GM04504 (cell line): ENCODE data around the gene BORCS5.
"Not testable (repeated sequence)": the region's sequence is repeated elsewhere in the genome, so short reads cannot be mapped to it uniquely, and the experiment has no call there.

ENCODE experiments used
- DNase-seq: peaks from one replicate; pipeline ENCODE4 v3.0.0-alpha.2; 2012; ENCODE audit warnings: low read depth

Gene BORCS5

DNA sequence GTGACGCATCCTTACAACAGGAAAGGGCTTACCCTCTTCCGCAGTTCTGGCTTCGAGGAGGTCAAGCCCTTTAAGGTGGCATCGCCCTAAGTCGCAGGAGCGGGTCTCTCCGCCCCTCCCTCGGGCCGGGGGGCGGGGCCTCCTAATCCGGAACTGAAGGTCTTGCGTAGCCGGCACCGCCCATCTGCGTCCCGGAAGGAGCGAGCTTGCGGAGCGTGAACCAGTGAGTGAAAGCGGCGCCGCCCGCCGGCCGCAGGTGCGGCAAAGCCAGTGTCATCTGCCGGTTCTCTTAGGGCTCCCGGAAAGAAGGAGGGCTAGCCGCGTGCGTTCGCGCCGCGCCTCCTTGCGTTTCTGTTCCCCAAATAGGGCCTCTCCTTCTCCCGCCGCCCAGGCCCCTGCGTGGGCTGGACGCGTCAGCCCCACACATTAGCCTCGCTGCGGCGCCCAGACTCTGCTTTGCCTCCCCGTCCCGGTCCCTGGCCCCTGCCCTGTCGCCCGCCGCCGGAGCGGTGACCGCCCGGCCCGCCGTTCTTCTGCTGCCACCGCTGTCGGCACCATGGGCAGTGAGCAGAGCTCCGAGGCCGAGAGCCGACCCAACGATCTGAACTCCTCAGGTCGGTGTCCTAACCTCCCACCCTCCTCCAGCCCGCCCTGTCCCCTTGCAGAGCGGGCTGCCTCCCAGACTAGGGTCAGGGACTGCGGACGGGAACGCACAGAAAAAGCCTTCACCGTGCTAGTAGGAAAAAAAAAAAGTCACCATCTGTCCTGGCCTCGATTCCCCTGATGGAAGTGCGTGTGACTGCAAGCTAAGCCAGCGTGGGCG lies at the start of gene BORCS5:
BORCS5 (plus strand) TSS at position 183 of the 823 bp plus-strand sequence; CDS start at position 557, 374 bp downstream.
- DNase-seq, result peak; percentile 75

DNA sequence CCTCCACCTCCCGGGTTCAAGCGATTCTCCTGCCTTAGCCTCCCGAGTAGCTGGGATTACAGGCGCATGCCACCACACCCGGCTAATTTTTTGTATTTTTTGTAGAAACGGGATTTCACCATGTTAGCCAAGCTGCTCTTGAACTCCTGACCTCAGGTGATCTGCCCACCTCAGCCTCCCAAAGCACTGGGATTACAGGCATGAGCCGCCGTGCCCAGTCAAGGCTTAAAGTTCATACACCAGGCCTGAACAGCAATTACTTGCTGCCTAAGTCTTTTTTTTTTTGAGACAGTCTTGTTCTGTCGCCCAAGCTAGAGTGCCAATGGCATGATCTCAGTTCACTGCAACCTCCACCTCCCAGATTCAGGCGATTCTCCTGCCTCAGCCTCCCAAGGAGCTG lies 46.2 kb upstream of the BORCS5 start:
- DNase-seq, result not testable (repeated sequence)

DNA sequence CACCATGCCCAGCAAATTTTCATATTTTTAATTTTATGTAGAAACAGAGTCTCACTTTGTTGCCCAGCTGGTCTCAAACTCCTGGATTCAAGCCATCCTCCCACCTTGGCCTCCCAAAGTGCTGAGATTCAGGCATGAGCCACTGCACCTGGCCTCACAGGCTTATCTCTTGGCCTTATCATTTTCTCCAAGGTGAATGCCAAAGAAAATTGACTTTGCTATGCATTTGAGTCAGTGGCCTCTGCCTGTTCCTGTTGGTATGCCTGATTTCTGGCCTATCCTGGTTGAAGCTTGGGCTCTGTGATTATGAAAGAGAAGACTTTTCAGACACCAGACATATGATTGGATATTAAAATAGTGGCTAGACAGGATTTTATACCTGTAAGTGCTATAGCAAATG lies 41.0 kb upstream of the BORCS5 start:
- no peak for DNase-seq

DNA sequence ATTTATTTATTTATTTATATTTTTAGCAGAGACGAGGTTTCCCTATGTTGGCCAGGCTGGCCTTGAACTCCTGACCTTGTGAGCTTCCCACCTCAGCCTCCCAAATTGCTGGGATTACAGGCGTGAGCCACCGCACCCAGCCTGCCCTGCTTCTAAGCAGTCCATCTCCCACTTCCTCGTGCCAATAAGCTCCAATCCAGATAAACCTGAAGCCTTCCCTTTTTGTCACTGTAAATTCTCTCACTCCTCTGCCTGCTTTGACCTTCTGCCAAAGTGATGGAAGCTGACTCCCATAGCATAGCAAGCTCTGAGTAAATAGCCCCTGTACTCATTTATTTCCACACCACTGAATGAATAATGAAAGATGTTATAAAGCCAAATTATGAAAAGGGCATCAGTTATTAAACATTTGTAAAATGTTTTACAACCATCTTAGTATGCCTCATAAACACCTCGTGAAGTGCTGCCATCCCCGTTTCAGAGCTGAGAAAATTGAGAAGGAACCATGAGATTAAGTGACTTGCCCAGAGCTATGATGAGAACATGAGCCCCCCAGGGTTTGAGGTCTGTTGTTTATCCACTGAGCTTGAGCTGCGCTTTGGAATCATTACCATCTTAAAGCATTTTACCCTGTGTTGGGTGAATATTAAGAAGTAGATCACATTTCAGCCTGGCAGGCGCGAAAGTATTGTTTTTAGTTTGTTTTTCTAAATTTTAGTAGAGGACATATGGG lies 37.3 kb upstream of the BORCS5 start:
- DNase-seq, result no peak

DNA sequence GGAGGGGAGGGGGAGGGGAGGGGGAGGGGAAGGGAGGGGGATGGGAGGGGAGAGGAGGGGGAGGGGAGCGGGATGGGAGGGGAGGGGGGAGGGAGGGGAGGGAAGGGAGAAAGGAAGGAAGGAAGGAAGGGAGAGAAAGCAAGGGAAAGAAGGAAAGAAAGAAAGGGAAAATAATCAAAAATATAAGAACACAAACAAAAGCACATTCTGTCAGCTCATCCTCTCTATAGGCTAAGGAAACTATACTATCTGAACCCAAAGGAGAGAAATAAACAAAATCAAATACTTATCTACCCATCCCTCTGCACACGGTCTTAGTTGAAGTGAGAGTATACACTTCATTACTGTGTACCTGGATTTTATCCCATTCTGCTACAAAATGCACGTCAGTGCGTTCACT lies 33.8 kb upstream of the BORCS5 start:
- no peak for DNase-seq

DNA sequence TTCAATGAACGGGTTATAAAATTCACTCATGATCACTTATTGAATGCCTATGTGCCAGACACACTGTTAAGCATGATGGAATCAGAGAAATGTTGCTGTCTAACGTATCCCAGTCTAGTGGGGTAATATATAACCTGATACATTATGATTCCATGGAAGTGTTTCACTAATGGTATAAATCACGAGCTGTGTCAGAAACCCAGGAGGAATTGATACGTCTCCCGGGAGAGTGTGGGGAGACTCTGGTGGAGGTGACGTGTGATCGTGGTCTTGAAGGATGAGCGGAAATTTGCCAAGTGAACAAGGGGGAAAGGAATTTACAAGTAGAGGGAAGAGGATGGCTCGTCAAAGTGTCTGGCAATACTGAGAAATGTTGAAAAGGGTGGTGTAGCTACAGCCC lies 33.3 kb upstream of the BORCS5 start:
- DNase-seq, result no peak

DNA sequence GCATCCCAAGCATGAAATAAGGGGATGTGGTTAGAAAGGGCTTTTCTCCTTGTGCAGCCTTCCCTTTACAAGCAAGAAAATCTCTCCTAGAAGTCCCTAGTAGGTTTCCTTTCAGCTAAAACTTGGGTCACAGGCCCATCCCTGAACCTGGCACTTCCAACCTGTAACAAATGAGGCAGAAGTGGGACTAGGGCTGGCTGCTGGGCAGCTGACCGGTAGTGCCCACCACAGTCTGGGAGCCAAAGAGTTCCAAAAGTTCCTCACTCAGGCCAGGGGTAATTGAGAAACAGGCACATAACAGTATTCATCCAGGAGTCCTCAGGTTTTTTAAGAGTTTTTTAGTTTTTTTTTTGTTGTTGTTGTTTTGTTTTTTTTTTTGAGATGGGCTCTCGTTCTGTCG lies 30.6 kb upstream of the BORCS5 start:
- DNase-seq, result no peak

DNA sequence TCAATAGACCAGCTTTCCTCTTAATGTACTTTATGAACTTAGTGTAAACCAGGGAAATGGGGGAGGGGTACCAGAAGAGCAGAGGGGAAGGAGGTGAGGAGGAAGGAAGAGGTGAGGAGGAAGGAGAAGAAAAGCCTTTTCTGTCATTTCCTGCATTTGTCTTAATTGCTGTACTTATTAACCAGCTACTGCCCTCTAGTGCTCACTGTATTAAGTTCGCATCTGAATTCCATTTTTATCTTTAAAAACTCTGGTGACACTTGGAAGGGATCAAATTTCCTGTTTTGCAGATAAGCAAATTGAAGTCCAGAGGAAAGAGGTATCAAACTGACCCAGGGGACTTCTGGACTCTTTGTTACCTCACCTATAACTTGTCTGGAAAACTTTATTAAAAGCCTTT lies 29.1 kb upstream of the BORCS5 start:
- peak; percentile 29 for DNase-seq

DNA sequence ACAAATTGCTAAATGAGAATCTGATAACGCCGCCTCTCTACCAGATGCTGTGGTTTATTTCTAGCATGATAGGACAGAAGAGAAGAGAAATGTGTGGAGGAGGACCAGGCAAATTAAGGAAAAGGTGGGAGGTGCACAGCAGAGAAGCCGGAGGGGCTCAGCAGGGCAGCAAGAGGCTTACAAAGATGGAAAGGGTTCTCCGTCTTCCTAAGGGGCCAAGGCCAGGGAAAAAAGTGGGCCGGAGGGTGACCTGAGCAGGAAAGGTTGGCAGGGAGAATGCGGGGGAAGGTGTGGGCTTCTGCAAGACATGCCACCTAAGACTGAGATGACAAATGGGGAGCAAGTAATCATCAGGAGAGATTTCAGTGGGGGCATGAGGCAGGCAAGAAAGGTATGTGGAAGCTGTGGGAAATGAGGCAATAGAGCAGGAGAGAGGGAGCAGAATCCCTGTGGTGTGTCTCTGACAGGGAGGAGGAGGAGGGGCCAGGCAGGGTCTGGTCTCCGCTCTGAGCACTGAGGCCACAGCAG lies 25.6 kb upstream of the BORCS5 start:
- no peak for DNase-seq

DNA sequence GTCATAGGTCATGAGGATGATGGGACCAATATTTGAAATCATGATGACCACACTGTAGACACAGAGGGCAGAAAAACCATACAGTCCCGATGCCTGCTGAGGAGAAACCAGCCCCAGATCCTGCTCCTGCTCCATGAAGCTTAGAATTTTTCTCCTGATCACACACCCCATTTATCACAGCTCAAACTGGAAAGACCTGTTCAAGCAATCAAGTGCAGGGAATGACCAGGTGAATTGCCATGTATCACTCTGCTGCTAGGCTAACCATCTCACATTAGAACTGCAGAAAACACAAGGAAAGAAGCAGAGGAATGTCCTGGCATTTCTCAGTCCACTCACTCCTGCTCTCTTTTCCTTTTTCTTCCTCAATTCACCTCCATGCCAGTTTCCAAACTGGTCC lies 25.0 kb upstream of the BORCS5 start:
- DNase-seq, result no peak

DNA sequence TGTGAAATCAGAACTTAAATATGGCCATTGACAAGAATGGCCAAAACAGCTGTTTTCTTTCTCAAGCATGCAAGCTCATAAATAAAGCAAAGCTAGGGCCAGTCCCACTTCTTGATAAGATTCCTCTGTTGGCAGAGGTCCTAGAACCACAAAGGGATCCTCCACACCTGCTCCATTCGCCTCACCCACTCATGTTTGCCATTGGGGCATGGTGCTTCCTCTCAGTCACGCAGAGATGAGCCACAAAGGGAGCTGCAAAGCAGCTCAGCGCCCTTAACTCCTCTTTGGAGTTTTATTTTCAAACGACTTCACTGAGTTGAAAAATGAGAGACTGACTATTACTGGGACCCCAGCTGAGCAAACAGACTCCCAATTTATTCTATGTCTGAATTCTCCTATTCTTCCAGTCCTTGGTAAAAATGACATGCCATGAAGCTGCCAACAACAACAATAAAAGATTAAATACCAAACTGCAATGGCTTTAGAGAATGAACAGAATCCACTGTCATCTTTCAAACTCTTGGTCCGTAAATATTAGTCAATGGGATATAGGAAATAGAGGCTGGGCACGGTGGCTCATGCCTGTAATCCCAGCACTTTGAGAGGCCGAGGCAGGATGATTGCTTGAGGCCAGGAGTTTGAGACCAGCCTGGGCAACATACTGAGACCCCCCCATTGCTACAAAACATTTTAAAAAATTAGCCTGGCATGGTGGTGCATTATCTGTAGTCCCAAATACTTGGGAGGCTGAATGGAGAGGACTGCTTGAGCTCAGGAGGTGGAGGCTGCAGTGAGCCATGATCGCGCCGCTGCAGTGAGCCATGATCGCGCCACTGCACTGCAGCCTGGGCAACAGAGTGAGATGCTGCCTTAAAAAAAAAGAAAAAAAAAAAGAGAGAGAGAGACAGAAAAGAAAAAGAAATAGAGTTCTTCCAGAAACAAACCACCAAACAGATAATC lies 23.2 kb upstream of the BORCS5 start:
- DNase-seq, result no peak

DNA sequence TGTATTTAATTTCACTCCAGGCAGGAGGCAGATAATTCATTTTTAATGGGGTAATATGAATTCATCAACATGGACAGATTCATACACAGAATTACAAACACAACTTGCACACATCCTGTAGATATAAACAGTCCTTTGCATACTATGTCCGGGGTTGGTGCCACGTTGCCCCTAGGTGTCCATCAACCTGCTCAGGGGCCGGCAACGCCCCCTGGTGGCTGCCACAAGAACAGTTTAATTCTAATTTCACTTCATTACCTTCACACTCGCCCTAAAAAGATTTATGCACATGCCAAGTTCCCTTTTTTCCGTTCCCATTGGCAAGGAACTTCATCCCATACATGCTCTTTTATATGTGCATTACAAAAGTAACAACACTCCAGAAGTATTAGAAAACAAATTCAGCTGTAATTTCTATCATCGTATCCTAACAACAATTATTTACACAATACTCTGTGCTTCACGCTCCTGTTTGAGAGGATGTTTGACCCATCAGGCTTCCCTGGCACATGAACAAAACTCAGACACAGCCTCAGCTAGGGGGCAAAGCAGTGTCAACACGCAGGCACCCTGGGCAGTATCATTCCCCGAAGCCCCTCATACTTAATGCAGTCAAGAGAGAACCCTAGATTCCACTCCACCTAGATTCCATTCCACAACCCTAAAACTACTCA lies 22.4 kb upstream of the BORCS5 start:
- no peak for DNase-seq

DNA sequence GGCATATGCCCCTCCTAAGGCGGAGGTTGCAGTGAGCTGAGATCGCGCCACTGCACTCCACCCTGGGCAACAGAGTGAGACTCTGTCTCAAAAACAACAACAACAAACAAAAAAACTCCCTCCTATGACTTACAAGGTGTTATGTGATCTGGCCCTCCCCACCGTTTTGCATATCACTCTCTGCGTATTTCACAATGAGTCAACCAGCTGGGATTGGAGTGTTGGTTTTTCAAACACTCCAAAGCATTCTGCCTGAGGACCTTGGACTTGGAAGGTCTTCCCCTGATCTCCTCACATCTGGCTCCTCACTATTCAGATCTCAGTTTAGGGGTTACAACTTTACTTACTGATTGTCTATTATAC lies 20.8 kb upstream of the BORCS5 start:
- DNase-seq, result no peak

DNA sequence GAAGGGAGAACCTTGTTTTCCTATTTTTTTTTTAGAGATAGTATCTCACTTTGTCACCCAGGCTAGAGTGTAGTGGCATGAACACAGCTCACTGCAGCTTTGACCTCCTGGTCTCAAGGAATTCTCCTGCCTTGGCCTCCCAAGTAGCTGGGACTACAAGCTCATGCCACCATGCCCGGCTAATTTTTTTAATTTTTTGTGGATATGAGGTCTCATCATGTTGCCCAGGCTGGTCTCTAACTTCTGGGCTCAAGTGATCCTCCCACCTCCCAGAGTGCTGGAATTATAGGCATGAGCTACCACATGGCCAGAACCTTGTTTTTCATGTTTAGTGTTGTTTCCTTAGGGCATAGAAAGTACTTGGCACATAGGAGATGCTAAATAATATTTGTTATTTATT lies 20.4 kb upstream of the BORCS5 start:
- DNase-seq, result no peak

DNA sequence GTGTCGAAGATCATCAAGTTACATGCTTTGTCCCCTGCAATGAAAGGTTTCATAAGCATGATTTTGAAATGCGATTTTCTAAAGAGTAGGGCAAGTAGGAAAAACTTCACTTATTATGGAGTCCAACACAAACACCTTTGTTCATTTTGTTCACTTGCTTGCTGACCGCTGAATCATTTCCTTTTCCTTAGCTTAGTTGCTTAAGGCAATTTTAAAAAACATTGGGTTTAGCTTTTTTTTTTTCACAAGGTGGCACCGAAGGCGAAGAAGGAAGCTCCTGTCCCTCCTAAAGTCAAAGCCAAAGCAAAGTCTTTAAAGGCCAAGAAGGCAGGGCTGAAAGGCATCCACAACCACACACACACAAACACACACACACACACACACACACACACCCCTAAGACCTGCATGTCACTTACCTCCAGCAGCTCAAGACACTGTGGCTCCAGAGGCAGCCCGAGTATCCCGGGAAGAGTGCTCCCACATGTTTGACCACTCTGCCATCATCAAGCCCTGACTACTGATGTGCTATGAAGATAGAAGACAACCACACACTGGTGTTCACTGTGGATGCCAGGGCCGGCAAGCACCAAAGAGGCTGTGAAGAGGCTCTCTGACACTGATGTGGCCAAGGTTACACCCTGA lies 18.2 kb upstream of the BORCS5 start:
- DNase-seq, result no peak

DNA sequence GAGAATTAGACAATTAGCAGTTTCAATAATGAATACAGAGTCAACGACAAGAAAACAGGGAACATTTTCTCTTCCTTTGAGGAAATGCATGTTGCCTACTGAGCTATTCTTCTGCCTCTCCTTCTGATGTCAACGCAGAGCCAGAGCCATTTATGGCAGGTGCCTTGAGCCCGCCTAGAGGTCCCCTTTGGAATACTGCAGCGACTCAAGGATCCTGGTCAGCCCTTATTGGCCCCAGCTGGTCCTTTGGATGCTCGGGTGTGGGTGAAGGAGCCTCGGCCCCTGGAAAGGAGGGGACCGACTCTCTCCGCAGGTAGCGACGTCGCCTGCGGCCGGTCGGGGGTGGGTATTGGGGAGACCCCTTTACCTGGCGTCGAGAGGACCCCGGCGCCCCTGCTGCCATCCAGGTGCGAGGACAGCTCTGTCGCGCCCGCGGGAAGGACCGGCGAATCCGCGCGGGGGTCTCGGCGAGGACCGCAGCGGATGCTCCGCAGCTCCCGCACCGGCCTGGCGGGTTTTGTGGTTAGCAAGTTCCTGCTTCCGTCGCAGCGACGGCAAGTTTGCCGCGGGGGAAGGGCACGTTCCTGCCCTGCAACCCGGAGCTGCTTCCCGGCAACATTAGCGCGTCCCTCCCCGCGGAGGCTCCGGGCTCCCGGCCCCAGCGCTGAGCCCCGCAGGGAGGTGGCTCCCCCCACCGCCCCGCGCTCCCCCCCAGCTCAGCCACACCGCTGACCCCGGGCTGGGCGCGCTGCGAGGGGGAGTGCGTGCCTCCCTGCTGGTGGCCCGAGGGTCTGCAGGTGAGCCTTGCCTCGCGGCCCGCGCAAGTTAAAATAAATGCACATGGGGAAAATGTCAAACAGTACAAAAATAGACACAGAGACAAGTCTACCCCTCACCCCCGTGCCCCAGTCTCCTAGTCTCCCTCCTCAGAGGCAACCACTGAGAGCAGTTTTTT lies 6.9 kb upstream of the BORCS5 start, which contains the start of gene MANSC1:
MANSC1 (minus strand) TSS at position 532 of the 955 bp plus-strand sequence. CDS start 6,928 bp downstream, outside the sequence.
- DNase-seq, result no peak

DNA sequence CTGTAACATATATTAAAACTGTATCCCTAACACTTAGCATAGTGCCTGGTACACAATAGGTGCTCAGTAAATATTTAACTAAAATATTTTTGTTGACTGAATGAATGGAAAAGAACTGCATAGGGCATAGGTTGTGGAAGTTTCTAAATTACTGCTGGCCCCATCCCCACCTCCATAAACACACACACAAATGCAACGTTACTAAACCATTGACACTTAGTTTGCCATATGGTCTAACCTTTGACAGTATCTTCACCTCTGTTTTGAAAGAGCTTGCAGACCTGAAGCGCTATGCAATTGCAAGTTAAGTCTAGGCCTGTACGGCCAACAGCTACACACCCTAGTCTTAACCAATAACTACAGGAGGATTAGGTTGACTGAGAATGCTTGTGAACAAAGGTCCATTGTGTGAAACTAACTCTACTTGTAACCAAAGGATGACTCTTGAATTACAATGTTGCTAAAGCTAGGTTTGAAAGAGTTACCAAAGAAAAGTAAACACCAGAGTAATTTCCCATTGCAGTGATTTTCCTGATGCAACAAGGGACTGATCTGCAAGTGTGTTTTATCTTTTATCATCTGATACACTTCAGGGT lies 5.9 kb upstream of the BORCS5 start:
- no peak for DNase-seq

DNA sequence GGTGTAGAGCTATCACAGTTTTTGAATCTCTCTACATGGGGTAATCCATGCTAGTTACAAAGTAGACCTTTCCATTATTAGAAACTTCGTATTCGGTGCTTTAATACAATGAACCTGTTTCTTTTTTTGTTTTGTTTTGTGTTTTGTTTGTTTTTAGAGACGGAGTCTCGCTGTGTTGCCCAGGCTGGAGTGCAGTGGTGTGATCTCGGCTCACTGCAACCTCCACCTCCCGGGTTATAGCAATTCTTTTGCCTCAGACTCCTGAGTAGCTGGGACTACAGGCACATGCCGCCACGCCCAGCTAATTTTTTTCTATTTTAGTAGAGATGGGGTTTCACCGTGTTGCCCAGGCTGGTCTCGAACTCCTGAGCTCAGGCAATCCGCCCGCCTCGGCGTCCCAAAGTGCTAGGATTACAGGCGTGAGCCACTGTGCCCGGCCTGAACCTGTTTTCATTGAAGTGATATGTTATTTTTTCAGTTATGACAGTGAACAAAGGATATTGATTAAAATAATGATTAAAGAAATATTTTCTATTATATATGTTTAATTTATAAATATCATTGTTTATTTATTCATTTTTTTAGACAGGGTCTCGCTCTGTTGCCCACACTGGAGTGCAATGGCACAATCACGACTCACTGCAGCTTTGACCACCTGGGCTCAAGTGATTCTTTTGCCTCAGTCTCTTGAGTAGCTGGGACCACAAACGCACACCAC lies 5.3 kb upstream of the BORCS5 start:
- DNase-seq, result not testable (repeated sequence)

DNA sequence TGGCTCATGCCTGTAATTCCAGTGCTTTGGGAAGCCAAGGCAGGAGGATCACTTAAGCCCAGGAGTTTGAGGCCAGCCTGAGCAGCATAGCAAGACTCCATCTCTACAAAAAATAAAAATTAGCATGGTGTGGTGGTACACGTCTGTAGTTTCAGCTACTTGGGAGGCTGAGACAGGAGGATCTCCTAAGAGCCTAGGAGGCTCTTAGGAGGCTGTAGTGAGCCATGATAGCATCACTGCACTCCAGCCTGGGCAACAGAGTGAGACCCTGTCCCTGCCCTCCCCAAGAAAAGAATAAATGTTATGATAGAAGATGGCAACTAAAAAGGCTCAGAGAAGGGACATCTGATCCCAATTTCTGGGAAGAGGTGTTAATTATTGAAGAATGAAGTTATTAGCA lies 3.6 kb upstream of the BORCS5 start:
- DNase-seq, result no peak
